Thoracic aorta (tissue), 2 donors: ENCODE results near the gene TIMM9. TPM values are rescaled to one million over a fixed set of nuclear protein-coding genes. Genes with fewer than 3 reads are reported as not detected.
"Not testable (repeated sequence)": the region's sequence is repeated elsewhere in the genome, so short reads cannot be mapped to it uniquely, and the experiment has no call there.

Experiments used
- ATAC-seq: fragments of 150-250 bp; one replicate; pipeline ENCODE4 v1.8.0; 2017; ENCODE audit warnings: low read depth; ENCODE audit not compliant: insufficient number of reproducible peaks, low FRiP score
- DNase-seq: peaks from one replicate; pipeline ENCODE4 v3.0.0-alpha.2; 2020; ENCODE audit warnings: low spot score
- H3K27ac ChIP-seq, 2 donors: fragments of 200-600 bp; sonication (generic); 1 replicate in 1 of 2; 2 replicates in 1 of 2; pipeline ENCODE4 v1.5.1; 2016; ENCODE audit warnings: mild to moderate bottlenecking in 2 of 2, moderate library complexity in 2 of 2
- H3K27me3 ChIP-seq: fragments of 200-600 bp; sonication (generic); replicated peaks from 2 replicates; pipeline ENCODE4 v1.6.0; 2016; ENCODE audit warnings: mild to moderate bottlenecking; ENCODE audit not compliant: insufficient read depth
- H3K36me3 ChIP-seq: fragments of 200-600 bp; sonication (generic); one replicate; pipeline ENCODE4 v1.5.1; 2016
- H3K4me1 ChIP-seq, 2 donors: fragments of 200-600 bp; sonication (generic); 1 replicate in 1 of 2; 2 replicates in 1 of 2; pipeline versions ENCODE4 v1.5.1 to v1.6.0; 2016; ENCODE audit warnings: low read depth in 2 of 2, mild to moderate bottlenecking in 1 of 2; ENCODE audit not compliant: control insufficient read depth in 1 of 2
- H3K4me3 ChIP-seq: fragments of 200-600 bp; sonication (generic); 2 replicates; pipeline ENCODE4 v1.5.1; 2016; ENCODE audit warnings: mild to moderate bottlenecking
- H3K9me3 ChIP-seq: fragments of 200-600 bp; sonication (generic); 2 replicates; pipeline ENCODE4 v1.5.1; 2016
- CTCF ChIP-seq: fragments of 200-600 bp; sonication (generic); IDR thresholded peaks from one replicate; pipeline ENCODE4 v1.5.1; 2019; ENCODE audit warnings: antibody characterized with exemption
- total RNA-seq, 2 donors: library from RNA; depleted of rRNA; stranded (reverse); fragments of >200 nt; gene quantifications; one replicate each; pipeline versions ENCODE4 v1.1.0 to v1.2.3, GENCODE V29; 2016

The TIMM9 gene
- total RNA-seq, 2 donors from 2014 or later, result 43.9 to 87.1 TPM

GRCh38 chr14:58376791-58377190, 50.5 kb downstream of the TIMM9 start:
- no peaks in the 10 kb centered on the region for H3K9me3 ChIP-seq
- no peak for DNase-seq
- H3K36me3 ChIP-seq, result peaks cover 3% of the 10 kb centered on the region
- no peak for ATAC-seq
- H3K27me3 ChIP-seq, result no peaks in the 10 kb centered on the region
- TF ChIP-seq CTCF, result no peak
- no peaks in the 10 kb centered on the region for H3K4me1 ChIP-seq
- no peak overlapping the region for H3K27ac ChIP-seq
- no peak overlapping the region for H3K4me3 ChIP-seq

DNA sequence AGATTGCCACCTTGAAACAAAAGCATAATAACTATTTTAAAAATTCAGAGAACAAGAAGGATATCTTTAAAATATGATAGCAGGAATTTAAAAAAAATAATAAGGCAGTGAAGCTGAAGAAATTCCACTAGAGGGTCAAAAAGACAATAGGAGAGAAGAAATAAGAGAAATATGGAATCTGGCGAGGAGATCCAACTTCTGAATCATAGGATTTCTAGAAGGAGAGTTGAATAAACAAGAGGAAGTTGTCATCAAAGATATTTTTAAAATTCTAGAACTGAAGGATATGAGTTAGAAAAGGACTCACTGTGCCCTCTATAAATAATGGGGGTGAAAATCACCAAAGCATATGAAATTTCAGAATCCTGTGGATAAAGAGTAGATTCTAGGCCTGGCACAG, 58.4 kb downstream of the TIMM9 start:
- ATAC-seq (no peak), DNase-seq (no peak)
- Histone ChIP-seq H3K4me1 (peaks cover 0 to 3% of the 10 kb centered on the region in 2 donors), H3K27ac (peak overlapping the region in 1 of 2 donors; percentile 54), H3K36me3 (peaks cover 23% of the 10 kb centered on the region), H3K27me3 (no peaks in the 10 kb centered on the region), H3K4me3 (no peak overlapping the region), H3K9me3 (no peaks in the 10 kb centered on the region)
- TF ChIP-seq CTCF, result no peak

DNA sequence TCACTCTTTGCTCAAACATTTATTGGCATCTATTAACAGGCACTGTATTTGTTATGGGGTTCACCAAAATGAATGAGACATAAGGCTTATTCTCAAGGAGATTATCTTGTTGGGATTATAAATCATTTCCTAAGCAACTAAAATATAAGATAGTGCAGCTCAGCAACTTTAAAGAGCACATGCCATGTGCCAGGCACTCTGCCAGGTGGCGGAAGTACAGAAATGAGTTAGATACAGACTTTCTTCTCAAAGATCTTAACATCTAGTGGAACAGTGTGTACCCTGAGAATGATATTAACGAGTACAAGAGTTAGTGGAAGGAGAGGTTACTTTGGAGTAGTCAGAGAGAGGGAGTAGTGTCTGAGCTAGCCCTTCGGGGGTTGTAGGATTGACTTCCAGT, 60.0 kb downstream of the TIMM9 start:
- H3K9me3 ChIP-seq, result no peaks in the 10 kb centered on the region
- H3K27me3 ChIP-seq, result no peaks in the 10 kb centered on the region
- no peak for TF ChIP-seq CTCF
- H3K4me3 ChIP-seq, result no peak overlapping the region
- H3K4me1 ChIP-seq, result peaks cover 0 to 3% of the 10 kb centered on the region in 2 donors
- peaks cover 23% of the 10 kb centered on the region for H3K36me3 ChIP-seq
- no peak overlapping the region for H3K27ac ChIP-seq
- ATAC-seq (no peak), DNase-seq (no peak)

DNA sequence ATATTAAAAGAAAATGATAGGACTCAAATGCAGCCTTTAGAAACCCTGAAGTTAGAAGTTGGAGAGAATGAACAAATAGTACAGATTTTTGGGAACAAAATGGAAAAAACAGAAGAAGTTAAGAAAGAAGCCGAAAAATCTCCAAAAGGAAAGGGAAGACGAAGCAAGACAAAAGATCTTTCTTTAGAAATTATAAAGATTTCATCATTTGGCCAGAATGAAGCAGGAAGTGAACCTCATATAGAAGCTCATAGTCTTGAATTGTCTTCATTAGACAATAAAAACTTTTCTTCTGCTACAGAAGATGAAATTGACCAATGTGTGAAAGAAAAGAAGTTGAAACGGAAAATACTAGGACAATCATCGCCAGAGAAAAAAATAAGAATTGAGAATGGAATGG, 63.0 kb downstream of the TIMM9 start:
- Histone ChIP-seq H3K36me3 (peaks cover 30% of the 10 kb centered on the region), H3K27me3 (no peaks in the 10 kb centered on the region), H3K4me1 (peaks cover 0 to 3% of the 10 kb centered on the region in 2 donors), H3K27ac (no peak overlapping the region), H3K9me3 (no peaks in the 10 kb centered on the region), H3K4me3 (no peak overlapping the region)
- ATAC-seq (no peak), DNase-seq (no peak)
- TF ChIP-seq CTCF, result no peak

DNA sequence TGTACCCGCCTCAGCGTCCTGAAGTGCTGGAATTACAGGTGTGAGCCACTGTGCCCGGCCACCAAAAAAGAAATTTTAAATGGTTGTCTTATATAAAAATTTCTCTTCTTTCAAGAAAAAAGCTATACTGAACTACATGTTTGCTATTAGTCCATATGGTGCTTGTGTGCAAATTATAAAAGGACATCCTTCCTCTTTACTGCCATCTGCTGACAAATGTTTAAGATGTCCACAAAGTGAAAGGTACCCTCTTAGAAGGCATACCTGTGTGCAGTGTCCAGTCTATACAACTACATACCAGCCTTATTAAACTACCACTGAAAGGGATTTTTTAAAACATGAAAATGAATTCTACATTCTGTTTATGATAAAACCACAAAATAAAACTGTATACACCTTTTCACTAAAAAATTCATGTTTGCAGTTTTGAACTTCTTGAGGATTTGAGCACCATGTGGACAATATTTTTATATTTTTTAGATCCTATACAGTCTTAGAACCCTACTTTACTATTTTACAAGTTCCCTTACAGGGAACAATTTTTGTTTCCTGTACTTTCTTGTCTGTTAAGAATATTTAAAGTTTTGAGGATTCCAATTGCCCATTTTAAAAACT, 64.4 kb downstream of the TIMM9 start:
- DNase-seq, result no peak
- TF ChIP-seq CTCF, result no peak
- no peak overlapping the region for H3K4me3 ChIP-seq
- peaks cover 30% of the 10 kb centered on the region for H3K36me3 ChIP-seq
- no peak overlapping the region for H3K27ac ChIP-seq
- no peaks in the 10 kb centered on the region for H3K4me1 ChIP-seq
- no peaks in the 10 kb centered on the region for H3K27me3 ChIP-seq
- H3K9me3 ChIP-seq, result no peaks in the 10 kb centered on the region
- no peak for ATAC-seq

DNA sequence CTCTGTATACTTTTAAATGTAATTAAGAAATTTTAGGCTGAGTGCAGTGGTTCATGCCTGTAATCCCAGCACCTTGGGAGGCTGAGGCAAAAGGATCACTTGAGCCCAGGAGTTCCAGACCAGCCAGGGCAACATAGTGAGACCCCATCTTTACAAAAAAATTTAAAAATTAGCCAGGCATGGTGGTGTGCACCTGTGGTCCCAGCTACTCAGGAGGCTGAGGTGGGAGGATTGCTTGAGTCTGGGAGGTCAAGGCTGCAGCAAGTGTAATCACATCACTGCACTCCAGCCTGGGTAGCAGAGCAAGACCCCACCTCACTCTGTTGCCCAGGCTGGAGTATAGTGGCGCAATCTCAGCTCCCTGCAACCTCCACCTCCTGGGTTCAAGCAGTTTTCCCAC, 65.1 kb downstream of the TIMM9 start:
- not testable (repeated sequence) for H3K4me1 ChIP-seq, H3K27ac ChIP-seq, H3K9me3 ChIP-seq, ATAC-seq, H3K27me3 ChIP-seq, H3K4me3 ChIP-seq, DNase-seq
- H3K36me3 ChIP-seq, result peaks cover 25% of the 10 kb centered on the region
